Measurements from ENCODE around the gene PGGHG.

GRCh38 chr11:334264-334994, 45.5 kb downstream of the PGGHG start:
- TF ChIP-seq POLR2A (IDR thresholded peaks at IDR 0.05) (no peak), CTCF (IDR thresholded peaks at IDR 0.05 in 8 of 11, conservative IDR thresholded peaks at IDR 0.05 in 3 of 11) (no peak), POLR2AphosphoS5 (IDR thresholded peaks at IDR 0.05) (no peak)

All from spleen (tissue), 7 donors.